GM18499 (cell line): Measurements from ENCODE around the gene BID.
"Not testable (repeated sequence)": the region's sequence is repeated elsewhere in the genome, so short reads cannot be mapped to it uniquely, and the experiment has no call there.

ENCODE experiments used
- ATAC-seq: cut with Tn5 transposase; IDR thresholded peaks from one replicate; pipeline ENCODE4 v1.9.1; 2021; ENCODE audit warnings: moderate number of reproducible peaks; ENCODE audit not compliant: insufficient read depth, unreplicated experiment

Gene BID

DNA sequence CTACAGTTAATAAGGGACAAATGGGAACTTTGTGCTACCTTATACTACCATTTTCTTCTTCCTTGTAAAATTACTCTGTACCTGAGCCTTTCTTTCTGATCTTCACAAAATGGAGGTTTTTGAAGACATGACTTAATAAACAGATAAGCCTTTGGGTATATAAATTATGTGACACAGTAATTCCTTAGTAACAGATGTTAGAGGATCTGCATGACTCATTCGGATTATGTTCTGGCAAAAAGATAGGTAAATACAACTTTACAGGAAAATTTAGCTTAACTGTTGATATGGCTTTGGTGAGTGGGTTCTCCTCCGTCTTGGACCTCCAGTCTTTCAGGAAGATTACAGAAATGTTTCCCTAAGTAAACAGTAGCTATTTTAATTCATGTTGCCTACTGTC, 61.8 kb downstream of the BID start:
- no peak for ATAC-seq

DNA sequence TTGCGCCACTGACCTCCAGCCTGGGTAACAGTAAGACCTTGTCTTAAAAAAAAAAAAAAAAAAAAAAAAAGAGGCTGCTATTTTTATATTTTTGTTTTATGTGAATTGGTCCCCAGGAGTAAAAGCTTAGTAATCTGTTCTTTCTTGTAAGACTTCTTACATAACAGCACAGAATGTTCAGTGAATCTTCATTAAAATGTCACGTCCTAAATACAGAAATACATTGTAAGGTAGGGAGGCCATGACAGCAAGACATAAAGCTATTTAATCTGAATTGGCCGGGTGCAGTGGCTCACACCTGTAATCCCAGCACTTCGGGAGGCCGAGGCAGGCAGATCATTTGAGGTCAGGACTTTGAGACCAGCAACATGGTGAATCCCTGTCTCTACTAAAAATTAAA, 64.2 kb downstream of the BID start:
- no peak for ATAC-seq

DNA sequence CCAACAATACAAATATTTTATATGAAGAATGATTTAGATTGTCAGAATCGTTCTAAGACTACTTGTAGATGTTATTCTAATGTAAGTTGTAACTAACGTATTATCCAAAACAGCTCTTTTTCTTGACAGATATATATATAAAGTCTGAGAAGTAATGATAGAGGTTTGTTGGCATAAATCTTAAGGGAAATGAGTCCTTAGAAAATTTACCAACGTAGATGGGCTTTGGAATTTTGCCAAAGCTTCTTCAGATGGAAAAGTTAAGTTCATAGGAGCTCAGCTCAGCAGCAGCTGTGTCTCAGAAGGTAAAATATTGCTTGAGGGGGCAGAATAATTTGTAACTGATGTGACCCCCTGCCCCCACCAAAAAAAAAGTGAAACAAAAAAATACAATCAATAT, 66.7 kb downstream of the BID start:
- ATAC-seq = no peak

DNA sequence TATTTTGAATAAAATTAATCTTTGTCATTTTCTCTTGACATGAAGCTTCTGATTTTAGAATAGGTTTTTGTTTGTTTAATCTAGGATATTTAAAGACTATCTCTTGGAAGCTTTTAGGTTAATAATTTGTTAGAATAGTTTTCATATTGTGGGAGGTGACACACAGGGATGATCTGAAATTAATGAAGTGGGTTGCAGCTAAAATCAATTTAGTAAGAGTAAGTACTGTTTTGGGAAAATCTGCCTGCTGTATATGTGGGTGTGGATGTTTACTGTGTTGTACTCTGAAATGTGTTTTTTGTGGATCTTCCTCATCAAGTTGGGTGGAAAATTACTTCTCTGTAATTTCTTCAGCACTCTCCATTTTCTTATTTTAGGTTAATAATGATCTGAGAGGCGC, 67.3 kb downstream of the BID start:
- ATAC-seq = no peak

DNA sequence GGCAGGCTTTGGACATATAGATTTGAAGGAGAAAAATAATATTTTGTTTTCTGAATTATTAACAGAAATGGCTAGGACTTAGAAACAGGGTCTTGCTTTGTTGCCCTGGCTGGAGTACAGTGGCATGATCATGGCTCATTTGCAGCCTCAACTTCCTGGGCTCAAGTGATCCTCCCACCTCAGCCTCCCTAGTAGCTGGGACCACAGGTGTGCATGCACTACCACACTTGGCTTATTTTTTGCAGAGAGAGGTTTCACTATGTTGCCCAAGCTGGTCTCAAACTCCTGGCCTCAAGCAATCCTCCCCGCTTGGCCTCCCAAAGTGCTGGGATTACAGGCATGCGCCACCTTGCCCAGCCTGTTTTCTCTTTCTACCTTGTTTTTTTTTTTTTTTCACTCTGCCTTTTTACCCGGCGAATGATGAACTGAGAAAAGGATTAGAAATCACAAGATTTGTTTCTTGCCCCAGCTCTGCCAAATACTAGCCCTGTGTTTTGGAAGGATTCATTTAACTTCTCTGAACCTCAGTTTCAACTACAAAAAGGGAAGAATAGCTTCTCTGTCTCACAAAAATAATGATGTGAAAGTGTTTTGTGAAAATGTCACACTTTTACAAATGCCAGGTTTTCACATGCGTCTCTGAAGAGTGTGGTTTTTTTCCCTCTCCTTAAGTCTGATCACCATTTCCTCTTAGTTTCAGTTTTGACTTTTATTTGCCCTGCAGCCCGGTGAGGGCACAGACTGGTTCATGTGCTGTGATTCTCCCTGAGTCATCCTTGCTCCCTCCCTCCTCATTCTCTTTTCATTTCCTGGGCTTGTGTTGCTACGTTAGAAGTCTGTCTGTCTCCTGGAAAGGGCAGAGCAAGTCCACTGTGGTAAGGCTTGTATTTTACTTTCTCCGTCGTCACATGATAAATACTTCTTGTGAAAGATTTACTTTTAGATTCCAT, 68.0 kb downstream of the BID start:
- no peak for ATAC-seq

DNA sequence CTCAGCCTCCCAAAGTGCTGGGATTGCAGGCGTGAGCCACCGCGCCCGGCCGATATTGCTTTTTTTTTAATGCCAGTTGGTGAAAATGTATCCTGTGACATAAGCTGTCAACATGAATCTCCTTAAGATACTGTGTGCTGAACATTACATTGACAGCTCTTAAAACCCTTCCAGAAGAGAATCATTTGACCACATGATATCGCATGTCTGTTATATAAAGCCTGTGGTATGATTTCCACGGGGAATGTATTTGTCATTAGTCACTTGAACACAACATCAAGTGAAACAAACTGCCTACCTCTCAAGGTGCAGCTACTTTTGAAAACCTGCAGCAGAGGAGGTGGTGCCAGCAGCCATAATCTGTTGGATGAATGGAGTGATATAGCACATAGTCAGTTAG, 68.7 kb downstream of the BID start:
- no peak for ATAC-seq

DNA sequence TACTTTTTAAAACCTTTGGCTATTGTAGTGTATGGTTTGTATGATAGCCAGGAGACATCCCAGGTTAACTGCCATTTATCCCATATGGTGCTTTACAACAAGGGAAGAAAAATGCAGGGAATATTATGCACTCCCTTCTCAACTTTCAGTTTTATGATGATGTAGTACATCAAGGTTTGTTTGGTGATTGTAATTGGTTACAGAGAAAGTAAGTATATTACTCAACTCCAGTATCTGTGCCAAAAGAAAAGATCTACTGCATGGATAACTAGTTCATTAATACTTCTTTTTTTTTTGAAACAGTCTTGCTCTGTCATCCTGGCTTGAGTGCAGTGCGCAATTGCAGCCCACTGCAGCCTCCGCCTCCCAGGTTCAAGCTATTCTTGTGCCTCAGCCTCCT, 70.5 kb downstream of the BID start:
- no peak for ATAC-seq

DNA sequence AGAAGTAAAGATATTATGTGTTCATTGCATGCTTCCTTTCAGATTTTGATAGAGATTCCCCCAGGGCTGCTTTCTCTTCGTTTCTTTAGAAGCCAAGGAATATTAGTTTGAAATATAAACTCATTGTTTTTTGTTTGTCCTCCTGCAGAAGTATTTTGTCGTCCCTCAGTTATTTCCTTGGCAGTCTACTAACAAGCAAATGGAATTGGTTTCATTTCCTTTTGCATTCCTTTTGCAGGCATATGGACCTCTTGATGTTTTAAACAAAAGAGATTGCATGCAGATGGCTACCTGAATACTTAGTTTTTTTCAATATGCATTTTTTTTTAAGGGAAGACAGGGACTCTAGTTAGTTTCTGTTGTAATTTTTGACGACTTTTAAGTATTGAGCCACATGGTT, 73.5 kb downstream of the BID start:
- no peak for ATAC-seq

DNA sequence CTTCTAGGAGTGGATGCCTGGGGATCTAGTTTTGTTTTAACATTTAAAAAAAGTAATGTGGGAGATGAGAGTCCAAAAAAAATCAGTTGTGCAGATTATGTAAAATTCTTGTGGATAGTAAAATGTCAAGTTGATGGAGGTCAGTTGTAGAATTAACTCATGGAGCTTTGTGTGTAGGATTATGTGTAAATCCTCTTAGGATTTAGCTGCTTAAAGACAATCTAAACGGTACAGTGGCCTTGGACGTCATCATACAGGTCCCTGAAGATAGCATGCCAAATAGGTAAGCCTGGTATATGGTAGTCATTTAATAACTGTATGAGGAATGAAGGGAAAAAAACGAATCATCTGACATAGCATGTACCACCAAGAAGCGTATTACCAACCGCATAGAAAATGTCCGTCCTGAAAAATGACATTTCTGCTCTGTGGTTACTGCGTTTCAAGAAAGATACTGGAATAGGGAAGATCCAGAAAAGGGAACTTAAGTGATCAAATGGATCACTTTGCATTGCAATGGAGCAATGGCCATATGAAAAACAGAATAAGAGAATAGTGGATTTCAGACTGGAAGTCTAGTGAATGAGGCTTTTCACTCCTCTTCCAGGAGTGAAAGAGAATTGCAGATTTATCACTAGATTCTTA, 74.5 kb downstream of the BID start:
- ATAC-seq = no peak

DNA sequence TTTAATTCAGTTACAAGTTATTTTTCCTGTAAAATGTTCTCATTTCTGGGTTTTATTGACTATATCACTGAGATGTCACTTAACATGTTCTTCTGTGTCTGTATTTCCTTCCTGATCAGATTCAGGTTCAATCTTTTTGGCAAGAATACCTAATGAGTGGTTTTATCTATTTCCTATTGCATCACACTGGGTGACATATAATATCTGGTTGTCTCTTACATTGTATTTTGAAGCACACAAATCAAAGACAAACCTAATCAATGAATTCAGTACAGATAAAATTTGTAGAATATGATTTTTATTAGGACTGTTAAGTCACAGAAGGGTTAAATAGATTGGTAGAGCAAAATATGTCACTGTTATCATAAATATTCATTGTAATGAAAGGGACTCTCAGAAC, 75.3 kb downstream of the BID start:
- no peak for ATAC-seq

DNA sequence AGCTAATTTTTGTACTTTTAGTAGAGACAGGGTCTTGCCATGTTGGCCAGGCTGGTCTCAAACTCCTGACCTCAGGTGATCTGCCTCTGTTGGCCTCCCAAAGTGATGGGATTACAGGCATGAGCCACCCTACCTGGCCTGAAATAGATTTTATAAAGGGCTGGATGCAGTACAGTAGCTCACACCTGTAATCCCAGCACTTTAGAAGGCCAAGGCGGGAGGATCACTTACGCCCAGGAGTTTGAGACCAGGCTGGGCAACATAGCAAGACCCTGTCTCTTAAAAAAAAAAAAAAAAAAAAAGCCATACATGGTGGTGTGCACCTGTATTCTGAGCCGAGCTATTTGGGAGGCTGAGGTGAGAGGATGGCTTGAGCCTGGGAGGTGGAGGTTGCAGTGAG, 76.0 kb downstream of the BID start:
- ATAC-seq = not testable (repeated sequence)

DNA sequence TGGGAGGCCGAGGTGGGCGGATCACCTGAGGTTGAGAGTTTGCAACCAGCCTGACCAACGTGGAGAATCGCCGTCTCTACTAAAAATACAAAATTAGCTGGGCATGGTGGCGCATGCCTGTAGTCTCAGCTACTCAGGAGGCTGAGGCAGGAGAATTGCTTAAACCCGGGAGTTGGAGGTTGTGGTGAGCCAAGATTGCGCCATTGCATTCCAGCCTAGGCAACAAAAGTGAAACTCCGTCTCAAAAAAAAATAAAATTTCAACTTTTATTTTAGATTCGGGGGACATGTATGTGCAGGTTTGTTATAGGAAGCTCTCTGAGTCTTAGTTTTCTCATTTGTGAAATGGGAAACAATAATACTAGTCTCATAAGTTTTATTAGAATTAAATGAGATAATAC, 77.1 kb downstream of the BID start:
- ATAC-seq = not testable (repeated sequence)

DNA sequence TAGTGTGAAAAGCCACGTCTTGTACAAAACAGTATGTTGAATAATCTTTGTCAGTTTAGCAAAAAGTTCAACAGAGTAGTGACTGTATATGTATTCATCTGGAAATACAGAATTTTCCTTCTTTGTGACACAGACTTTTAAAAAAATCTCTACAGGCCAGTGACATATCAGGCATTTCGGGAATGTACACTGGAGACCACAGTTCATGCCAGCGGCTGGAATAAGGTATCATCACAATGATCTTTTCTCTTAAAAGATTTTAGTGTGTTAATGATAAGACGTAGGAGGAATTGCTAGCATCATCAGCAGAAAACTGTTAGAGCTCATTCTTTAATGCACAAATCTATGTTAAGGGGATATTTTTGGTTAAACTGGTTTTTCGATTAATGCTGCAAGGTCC, 78.3 kb downstream of the BID start:
- no peak for ATAC-seq

DNA sequence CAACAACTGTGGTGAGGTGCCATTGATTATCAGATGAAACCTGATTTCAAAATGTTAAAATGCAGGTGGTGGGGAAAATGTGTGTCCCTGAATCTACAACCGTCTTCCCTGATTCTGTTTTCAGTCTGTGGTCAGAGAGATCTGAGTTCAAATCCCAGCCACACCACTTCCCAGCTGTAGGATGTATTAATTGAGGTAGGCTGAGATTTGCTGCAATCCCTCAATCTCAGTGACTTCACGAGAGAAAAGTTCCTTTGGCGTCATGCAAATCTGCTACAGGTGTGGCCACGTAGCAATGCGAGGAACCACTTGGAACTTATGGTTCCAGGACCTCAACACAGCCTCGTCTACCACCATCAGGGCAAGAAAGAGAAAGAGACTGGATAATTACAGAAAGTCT, 79.5 kb downstream of the BID start:
- ATAC-seq = no peak

DNA sequence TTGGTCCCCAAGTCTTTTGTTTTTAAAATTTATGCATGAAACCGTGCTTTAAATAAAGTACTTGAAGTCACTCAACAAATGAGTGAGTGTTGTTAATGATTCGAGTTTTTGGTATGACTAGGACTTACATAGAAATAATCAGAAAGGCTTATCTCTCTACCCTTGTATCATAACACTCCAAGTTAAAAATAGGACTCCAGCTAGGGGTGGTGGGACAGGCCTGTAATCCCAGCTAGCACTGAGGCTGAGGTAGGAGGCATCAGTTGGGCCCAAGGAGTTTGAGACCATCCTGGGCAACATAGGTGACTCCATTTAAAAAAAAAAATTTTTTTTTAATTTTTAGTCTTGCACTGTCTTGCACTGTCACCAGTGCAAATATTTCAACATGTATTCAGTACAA, 80.1 kb downstream of the BID start:
- ATAC-seq = no peak

DNA sequence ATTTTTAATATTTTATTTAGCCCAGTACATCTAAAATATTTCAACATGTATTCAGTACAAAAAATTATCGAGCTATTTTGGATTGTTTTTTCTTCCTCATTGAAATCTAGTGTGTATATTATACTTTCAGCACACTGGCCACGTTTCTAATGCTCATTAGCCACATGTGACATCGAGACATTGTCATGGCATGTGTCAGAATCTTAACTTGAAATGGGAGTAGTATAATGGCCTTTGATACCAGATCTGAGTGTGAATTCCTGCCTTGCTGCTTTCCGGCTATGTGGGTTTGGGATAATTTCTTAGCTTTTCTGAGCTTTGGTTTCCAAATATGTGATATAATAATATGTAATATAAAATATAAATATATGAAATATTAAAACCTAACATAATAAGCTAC, 81.4 kb downstream of the BID start:
- no peak for ATAC-seq

DNA sequence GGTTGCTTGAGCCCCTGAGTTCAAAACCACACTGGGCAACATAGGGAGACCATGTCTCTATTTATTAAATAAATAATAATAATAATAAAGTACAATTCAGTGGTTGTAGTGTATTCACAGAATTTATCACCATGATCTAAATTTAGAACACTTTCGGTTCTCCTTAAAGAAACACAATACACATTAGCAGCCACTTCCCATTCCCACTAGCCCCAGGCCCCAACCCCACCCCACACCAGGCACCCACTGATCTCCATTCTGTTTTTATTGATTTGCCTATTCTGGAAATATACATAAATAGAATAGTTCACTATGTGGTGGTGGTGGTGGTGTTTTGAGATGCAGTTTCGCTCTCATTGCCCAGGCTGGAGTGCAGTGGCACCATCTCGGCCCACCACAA, 90.0 kb downstream of the BID start:
- ATAC-seq = no peak
